ENCODE results near the gene MYH8.

The MYH8 gene

GRCh38 chr17:10380631-10381408 is 40.9 kb downstream of the MYH8 start:
- DNase-seq (ENCODE audit: low read depth in 2 of 2): no peak

- no peak for DNase-seq (ENCODE audit: low read depth in 2 of 2)
These were observed 48.8 kb downstream of the MYH8 start, which contains the start of gene MYH13 for GRCh38 chr17:10372906-10373305. Gene MYH13, minus strand, starts transcription at chr17:10373006. Its CDS starts 8,476 bp downstream, at chr17:10364530.

GRCh38 chr17:10370016-10370608 is 51.6 kb downstream of the MYH8 start:
- DNase-seq (ENCODE audit: low read depth in 2 of 2): no peak

DNA sequence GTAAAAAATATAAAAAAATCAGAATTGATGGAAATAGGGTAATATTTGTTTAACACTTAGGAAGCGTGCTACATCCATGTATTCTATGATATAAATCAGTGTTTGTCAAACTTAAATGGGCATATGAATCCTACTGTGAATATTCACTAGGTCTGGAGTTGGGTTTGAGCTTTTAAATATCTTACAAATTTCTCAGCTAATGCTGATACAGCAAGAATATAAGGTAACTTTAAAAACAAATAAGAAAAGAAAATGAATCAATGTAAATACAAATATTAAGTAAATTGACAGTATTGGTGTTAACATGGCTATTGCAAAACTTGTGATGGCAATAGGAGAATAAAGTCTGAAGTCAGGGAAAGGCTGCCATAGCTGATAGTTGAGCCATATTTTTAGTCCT is 52.5 kb downstream of the MYH8 start:
- no peak for DNase-seq (ENCODE audit: low read depth in 2 of 2)

DNA sequence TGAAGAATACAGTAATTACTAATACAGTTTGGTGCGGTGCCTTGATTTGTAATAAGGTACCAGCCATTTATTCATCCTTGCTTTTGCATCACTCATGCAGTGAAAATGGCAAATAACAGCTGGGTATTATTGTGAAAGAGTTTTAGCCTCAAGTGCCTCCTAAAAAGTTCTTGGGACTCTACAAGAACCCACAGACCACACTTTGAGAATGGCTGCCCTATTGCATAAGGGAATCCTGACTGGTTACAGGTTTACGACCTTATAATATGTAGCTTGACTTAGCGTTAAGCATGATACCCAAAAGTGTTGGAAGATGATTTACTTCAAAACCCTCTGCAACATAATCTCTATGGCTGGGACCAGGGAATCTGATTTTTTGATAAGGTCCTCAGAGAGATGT is 53.2 kb downstream of the MYH8 start:
- no peak for DNase-seq (ENCODE audit: low read depth in 2 of 2)

DNA sequence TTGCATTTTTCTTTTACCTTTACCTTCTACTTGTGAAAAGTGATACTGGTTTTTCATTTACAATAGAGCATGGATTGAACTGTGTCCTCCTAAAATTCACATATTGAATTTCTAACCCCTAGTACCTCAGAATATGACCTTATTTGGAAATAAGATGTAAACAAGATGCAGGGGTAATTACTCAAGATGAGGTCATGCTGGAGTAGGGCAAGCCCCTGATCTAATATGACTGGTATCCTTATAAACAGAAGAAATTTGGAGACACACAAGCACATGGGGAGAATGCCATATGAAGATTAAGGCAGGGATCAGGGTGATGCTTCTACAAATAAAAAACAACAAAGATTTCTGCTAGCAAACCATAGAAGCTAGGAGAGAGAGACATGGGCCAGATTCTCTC is 61.2 kb downstream of the MYH8 start:
- no peak for DNase-seq (ENCODE audit: low read depth in 2 of 2)

DNA sequence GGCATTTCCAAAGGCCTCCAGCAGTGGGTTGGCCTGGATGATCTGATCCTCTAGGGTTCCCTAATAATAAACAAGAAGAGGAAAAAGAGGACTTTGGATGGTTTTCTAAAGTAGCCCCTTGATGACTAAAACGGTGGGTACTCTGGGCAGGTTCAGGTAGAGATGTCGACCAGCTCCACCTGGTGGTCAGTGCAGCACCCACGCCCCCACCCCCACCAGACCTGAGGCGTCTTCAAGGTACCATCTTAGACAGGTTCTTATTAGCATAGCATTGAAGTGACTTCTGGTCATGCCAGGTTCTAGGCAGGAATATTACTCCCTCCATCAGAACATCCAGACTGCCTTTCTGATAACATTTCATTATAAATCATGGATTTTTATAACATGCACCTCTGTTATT is 64.0 kb downstream of the MYH8 start:
- DNase-seq (ENCODE audit: low read depth in 2 of 2): peak in 1 of 2 experiments; percentile 14

- DNase-seq (ENCODE audit: low read depth in 2 of 2): no peak
These were observed 67.1 kb downstream of the MYH8 start for GRCh38 chr17:10354651-10355050.

DNA sequence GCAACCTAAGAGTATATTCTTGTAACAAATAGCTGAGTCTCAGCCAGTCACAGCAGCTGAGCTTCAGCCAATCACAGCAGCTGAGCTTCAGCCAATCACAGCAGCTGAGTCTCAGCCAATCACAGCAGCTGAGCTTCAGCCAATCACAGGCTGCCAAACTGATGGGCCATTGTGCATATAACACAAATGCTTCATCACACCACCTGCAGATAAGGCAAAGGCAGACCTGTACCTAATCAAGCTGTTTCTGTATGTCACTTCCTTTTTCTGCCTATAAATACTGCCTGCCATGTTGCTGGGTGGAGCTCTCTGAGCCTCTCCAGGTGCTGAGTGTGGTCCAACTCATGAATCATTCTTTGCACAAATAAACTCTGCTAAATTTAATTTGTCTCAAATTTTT is 68.9 kb downstream of the MYH8 start:
- no peak for DNase-seq (ENCODE audit: low read depth in 2 of 2)

DNA sequence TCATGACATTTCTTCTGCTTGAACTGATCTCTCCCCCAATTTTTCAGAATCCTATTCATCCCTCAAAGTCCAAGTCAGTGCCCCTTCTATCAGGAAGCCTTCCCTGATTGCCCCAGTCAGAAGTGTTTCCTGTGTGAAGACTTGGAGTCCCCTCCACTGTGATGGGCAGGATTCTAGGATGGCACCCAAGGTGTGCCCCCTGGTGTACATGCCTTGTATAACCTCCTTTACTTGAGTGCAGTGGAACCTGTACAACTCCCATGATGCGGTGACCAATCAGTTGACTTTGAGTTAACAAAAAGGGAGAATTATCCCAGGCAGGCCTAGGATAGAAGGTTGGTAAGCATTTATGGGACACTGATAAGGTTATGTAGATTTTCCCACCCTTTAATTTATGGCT is 72.3 kb downstream of the MYH8 start:
- no peak for DNase-seq (ENCODE audit: low read depth in 2 of 2)

GRCh38 chr17:10344816-10345215 is 76.9 kb downstream of the MYH8 start:
- no peak for DNase-seq (ENCODE audit: low read depth in 2 of 2)
